ENCODE results near the gene POR. TPM values are rescaled to one million over a fixed set of nuclear protein-coding genes. Genes with fewer than 3 reads are reported as not detected.
"Not testable (repeated sequence)": the region's sequence is repeated elsewhere in the genome, so short reads cannot be mapped to it uniquely, and the experiment has no call there.

POR gene
- total RNA-seq, 4 donors from 2014 or later = 10.0 to 122 (median 69.2) TPM

- no peaks in the 10 kb centered on the region for H3K27me3 ChIP-seq
- H3K36me3 ChIP-seq = no peaks in the 10 kb centered on the region
- TF ChIP-seq CTCF (IDR thresholded peaks at IDR 0.05) = no peak
- TF ChIP-seq POLR2A (IDR thresholded peaks at IDR 0.05) = no peak
- no peaks in the 10 kb centered on the region for H3K4me1 ChIP-seq
- H3K9me3 ChIP-seq = no peaks in the 10 kb centered on the region
- H3K4me3 ChIP-seq = no peak overlapping the region
- no peak overlapping the region for H3K27ac ChIP-seq
- no peak for DNase-seq
- intact Hi-C loops (cut with DNase I; ENCODE audit: low total_unique reads) = no loop called here
Measured at GRCh38 chr7:75885036-75885435, 29.9 kb upstream of the POR start.

- no peaks in the 10 kb centered on the region for H3K36me3 ChIP-seq
- intact Hi-C loops (cut with DNase I; ENCODE audit: low total_unique reads) = no loop called here
- no peaks in the 10 kb centered on the region for H3K27me3 ChIP-seq
- no peaks in the 10 kb centered on the region for H3K4me1 ChIP-seq
- no peak overlapping the region for H3K4me3 ChIP-seq
- no peak overlapping the region for H3K27ac ChIP-seq
- TF ChIP-seq POLR2A (IDR thresholded peaks at IDR 0.05) = no peak
- no peak for TF ChIP-seq CTCF (IDR thresholded peaks at IDR 0.05)
- no peak for DNase-seq
- H3K9me3 ChIP-seq = no peaks in the 10 kb centered on the region
Measured at GRCh38 chr7:75887669-75888369, 27.1 kb upstream of the POR start.

- Histone ChIP-seq H3K4me3 (no peak overlapping the region), H3K4me1 (no peaks in the 10 kb centered on the region), H3K36me3 (no peaks in the 10 kb centered on the region), H3K27me3 (no peaks in the 10 kb centered on the region), H3K27ac (no peak overlapping the region), H3K9me3 (no peaks in the 10 kb centered on the region)
- intact Hi-C loops (cut with DNase I; ENCODE audit: low total_unique reads) = no loop called here
- no peak for DNase-seq
- TF ChIP-seq POLR2A (IDR thresholded peaks at IDR 0.05) (no peak), CTCF (IDR thresholded peaks at IDR 0.05) (no peak)
Measured at GRCh38 chr7:75888464-75889222, 26.3 kb upstream of the POR start.

GRCh38 chr7:75889223-75889825 is 25.6 kb upstream of the POR start:
- Histone ChIP-seq H3K27me3 (no peaks in the 10 kb centered on the region), H3K27ac (no peak overlapping the region), H3K9me3 (no peaks in the 10 kb centered on the region), H3K4me3 (no peak overlapping the region), H3K4me1 (no peaks in the 10 kb centered on the region), H3K36me3 (no peaks in the 10 kb centered on the region)
- no peak for TF ChIP-seq CTCF (IDR thresholded peaks at IDR 0.05)
- TF ChIP-seq POLR2A (IDR thresholded peaks at IDR 0.05) = no peak
- no peak for DNase-seq
- intact Hi-C loops (cut with DNase I; ENCODE audit: low total_unique reads) = no loop called here

GRCh38 chr7:75889826-75890225 is 25.1 kb upstream of the POR start:
- Histone ChIP-seq H3K27me3 (no peaks in the 10 kb centered on the region), H3K36me3 (no peaks in the 10 kb centered on the region), H3K4me1 (no peaks in the 10 kb centered on the region), H3K27ac (no peak overlapping the region), H3K4me3 (no peak overlapping the region), H3K9me3 (no peaks in the 10 kb centered on the region)
- intact Hi-C loops (cut with DNase I; ENCODE audit: low total_unique reads) = no loop called here
- TF ChIP-seq POLR2A (IDR thresholded peaks at IDR 0.05) = no peak
- TF ChIP-seq CTCF (IDR thresholded peaks at IDR 0.05) = no peak
- DNase-seq = no peak

GRCh38 chr7:75891237-75891636 is 23.7 kb upstream of the POR start:
- DNase-seq; H3K27me3 ChIP-seq; intact Hi-C loops (cut with DNase I; ENCODE audit: low total_unique reads); H3K9me3 ChIP-seq; H3K27ac ChIP-seq; H3K36me3 ChIP-seq; H3K4me1 ChIP-seq; H3K4me3 ChIP-seq: not testable (repeated sequence)

Data from uterus (tissue), 4 donors.